Gastroesophageal sphincter (tissue), 3 donors: ENCODE measurements around the gene B3GNT4.

Experiments
- CTCF ChIP-seq, 4 experiments: fragments of 200-600 bp in 2 of 4; fragments of 450-650 bp in 2 of 4; sonication (generic) in 1 of 4; IDR thresholded peaks; one replicate each; pipeline ENCODE4 v1.5.1; 2017 to 2019; ENCODE audit warnings: antibody characterized with exemption in 4 of 4, mild to moderate bottlenecking in 2 of 4, moderate library complexity in 2 of 4
- EP300 ChIP-seq: sonication (generic); formaldehyde crosslinking; IDR thresholded peaks from one replicate; pipeline ENCODE4 v1.6.1; 2017; ENCODE audit warnings: antibody characterized with exemption, mild to moderate bottlenecking
- POLR2A ChIP-seq, 2 donors: fragments of 450-650 bp; IDR thresholded peaks; one replicate each; pipeline ENCODE4 v1.6.1; 2017; ENCODE audit warnings: antibody characterized with exemption in 2 of 2, mild to moderate bottlenecking in 2 of 2, moderate library complexity in 1 of 2

- TF ChIP-seq CTCF (IDR thresholded peaks at IDR 0.05), result no peak
- TF ChIP-seq POLR2A (IDR thresholded peaks at IDR 0.05), result no peak
- TF ChIP-seq EP300, result no peak
Measured at GRCh38 chr12:122159882-122160281, 43.6 kb upstream of the B3GNT4 start.
